ENCODE data around the gene NFIA. TPM values are rescaled to one million over a fixed set of nuclear protein-coding genes. Genes with fewer than 3 reads are reported as not detected.

The NFIA gene
- total and polyA plus RNA-seq, 10 of the 15 experiments (the other 5 are each of a cell fraction or from before 2014, with no cell fraction given) = 0.10 to 0.16 TPM; not detected in 8

DNA sequence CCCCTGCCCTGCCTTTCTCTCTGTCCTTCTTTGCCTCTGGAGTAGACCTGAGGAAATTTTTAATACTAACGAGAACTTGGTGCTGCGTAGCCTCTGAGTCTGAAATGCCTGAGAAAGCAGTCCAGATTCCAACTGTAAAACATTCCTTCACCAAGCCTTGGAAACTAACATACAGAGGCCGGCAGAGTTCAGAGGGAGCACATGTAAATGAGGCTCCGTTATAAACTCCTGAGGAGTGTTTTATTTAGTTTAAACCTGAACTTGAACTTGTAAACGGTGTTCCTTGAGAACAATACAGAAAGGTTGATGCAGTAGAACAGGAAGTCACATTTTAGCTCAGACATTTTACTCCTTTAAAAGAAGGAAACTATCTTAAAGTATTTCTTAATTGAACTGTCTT, 361.9 kb downstream of the NFIA start:
- Histone ChIP-seq H3K27ac (ENCODE audit: control insufficient read depth, insufficient read depth) (no peak overlapping the region), H3K9ac (ENCODE audit: control insufficient read depth, insufficient read depth, low read length) (no peak overlapping the region), H3K4me1 (ENCODE audit: control insufficient read depth, insufficient read depth, low read length) (no peaks in the 10 kb centered on the region), H3K4me3 (no peak overlapping the region), H3K27me3 (replicated peaks in 1 of 2; ENCODE audit: control insufficient read depth in 2 of 2, insufficient read depth in 2 of 2, low read length in 1 of 2) (no peaks in the 10 kb centered on the region), H3K79me2 (ENCODE audit: control insufficient read depth, insufficient read depth, low read length) (no peaks in the 10 kb centered on the region), H4K20me1 (ENCODE audit: control insufficient read depth, insufficient read depth) (no peaks in the 10 kb centered on the region), H2AFZ (ENCODE audit: control insufficient read depth, low read depth, low read length) (no peak overlapping the region), H3K4me2 (ENCODE audit: control insufficient read depth, insufficient read depth) (no peak overlapping the region), H3K9me3 (replicated peaks; ENCODE audit: control insufficient read depth, insufficient read depth, low read length) (no peaks in the 10 kb centered on the region), H3K36me3 (ENCODE audit: control insufficient read depth in 2 of 2, insufficient read depth in 2 of 2, low read length in 1 of 2) (no peaks in the 10 kb centered on the region)
- ChIA-PET RAD21 (ENCODE audit: unreplicated experiment) (no interaction called here), CTCF (interaction anchor here (0.8 kb wide), 1 partner anchor 12 kb away, joined by 3 read pairs; no protein-coding TSS in a partner anchor), POLR2A (no interaction called here), SMC1A (ENCODE audit: uncharacterized antibody, unreplicated experiment) (no interaction called here)
- ATAC-seq (no peak), DNase-seq (ENCODE audit: low read depth, low spot score) (no peak), FAIRE-seq (no peak)
- WGBS (ENCODE audit: insufficient coverage, insufficient replicate concordance, low lambda C conversion rate, missing lambda C conversion rate) = 17% methylated on average over 5 of the region's 5 CpGs
- TF ChIP-seq STAT3 (IDR thresholded peaks at IDR 0.05; ENCODE audit: low read depth, low read length) (no peak), FOXM1 (IDR thresholded peaks at IDR 0.05; ENCODE audit: low read depth, low read length) (no peak)
- TF ChIP-seq, protein P1, sequence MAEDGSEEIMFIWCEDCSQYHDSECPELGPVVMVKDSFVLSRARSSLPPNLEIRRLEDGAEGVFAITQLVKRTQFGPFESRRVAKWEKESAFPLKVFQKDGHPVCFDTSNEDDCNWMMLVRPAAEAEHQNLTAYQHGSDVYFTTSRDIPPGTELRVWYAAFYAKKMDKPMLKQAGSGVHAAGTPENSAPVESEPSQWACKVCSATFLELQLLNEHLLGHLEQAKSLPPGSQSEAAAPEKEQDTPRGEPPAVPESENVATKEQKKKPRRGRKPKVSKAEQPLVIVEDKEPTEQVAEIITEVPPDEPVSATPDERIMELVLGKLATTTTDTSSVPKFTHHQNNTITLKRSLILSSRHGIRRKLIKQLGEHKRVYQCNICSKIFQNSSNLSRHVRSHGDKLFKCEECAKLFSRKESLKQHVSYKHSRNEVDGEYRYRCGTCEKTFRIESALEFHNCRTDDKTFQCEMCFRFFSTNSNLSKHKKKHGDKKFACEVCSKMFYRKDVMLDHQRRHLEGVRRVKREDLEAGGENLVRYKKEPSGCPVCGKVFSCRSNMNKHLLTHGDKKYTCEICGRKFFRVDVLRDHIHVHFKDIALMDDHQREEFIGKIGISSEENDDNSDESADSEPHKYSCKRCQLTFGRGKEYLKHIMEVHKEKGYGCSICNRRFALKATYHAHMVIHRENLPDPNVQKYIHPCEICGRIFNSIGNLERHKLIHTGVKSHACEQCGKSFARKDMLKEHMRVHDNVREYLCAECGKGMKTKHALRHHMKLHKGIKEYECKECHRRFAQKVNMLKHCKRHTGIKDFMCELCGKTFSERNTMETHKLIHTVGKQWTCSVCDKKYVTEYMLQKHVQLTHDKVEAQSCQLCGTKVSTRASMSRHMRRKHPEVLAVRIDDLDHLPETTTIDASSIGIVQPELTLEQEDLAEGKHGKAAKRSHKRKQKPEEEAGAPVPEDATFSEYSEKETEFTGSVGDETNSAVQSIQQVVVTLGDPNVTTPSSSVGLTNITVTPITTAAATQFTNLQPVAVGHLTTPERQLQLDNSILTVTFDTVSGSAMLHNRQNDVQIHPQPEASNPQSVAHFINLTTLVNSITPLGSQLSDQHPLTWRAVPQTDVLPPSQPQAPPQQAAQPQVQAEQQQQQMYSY (CRISPR knock-in tag; IDR thresholded peaks at IDR 0.05) = no peak
- in situ Hi-C loops (cut with MboI) (loop anchor here (10.0 kb wide), 1 partner anchor 589 kb away; no protein-coding TSS in a partner anchor), intact Hi-C loops (cut with micrococcal nuclease; ENCODE audit: unreplicated experiment) (no loop called here)
- no TSS peak for BruUV-seq (replicated peaks)

Data from GM12878 (cell line).